Stimulated activated CD4-positive, alpha-beta T cell treated with anti-CD3 and anti-CD28 coated beads, Interleukin-1b, Interleukin-23, amount 100 ng/mL, for 48 hours (primary cell): ENCODE data around the gene D2HGDH.

Experiments used
- DNase-seq: peaks from one replicate; pipeline ENCODE4 v3.0.0-alpha.2; 2020

D2HGDH gene

GRCh38 chr2:241734467-241735208, at the start of gene D2HGDH:
Gene D2HGDH, plus strand, starts transcription at chr2:241734630. Its CDS starts 595 bp downstream, at chr2:241735225.
- DNase-seq, result peak; percentile 92

DNA sequence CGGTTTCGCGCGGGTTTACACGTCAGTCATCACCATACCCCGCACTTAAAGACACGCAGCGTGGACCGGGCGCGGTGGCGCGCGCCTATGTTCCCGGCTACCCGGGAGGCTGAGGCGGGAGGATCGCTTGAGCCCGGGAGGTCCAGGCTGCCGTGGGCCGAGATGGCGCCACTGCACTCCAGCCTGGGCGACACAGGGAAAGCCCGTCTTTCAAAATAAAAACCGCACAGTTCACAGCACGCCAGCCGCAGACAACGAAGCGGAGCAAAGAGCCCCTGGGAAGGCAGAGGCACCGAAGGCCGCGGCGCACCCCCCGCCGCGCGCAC, 48.1 kb upstream of the D2HGDH start:
- no peak for DNase-seq

DNA sequence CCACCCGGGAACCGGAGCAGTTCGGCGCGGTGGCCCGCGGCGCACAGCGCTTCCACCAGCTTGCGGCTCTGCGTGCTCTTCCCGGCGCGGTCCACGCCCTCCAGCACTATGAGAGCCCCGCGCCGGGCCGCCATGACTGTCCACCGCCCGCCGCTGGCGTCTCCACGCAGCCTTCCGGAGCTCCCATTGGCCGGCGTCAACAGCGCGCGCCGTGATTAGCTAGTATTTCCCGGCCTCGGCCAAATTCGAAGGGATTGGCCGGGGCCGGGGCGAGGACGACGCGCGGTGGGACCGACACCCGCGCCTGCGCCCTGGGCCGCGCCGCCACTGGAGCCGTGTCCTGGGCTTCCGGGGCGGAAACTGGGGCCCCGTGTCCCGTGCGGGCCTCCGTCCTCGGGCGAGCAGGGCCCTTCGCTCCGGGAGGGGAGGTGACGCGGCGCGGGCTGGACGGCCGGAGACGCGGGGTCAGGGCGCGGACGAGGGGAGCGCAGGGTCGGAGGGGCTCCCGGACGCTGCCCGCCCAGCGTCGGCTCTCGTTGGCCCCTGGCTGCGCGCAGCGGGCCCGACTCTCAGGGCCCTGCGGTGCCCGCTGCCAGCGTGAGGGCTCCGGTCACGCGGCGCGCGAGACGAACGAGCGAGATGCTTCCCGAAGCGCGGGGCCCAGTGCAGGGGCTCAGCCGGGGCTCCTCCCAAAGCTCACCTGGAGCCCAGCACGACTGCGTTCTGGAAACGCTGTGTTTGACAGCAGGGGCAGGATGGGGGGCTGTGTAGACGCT, 47.6 kb upstream of the D2HGDH start, which contains the start of gene DTYMK:
Gene DTYMK, minus strand, starts transcription at position 166 of the 776 bp plus-strand sequence. Its CDS starts 32 bp downstream, at position 134.
- peak; percentile 95 for DNase-seq

DNA sequence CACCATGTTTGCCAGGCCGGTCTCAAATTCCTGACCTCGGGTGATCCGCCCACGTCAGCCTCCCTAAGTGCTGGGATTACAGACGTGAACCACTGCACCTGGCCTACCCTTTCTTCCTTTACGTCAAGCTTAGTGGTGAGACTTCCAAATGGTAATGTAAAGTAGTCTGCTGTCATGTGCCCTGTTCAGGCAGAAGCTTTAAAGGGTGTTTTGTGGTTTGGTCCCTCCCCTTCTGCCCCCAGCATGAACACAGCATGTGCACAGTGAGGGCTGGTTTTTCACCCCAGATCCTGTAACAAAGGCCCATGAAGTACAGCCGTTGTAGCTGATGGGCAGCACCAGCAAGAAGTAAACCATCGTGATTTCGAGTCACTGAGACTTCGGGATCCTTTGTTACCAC, 45.1 kb upstream of the D2HGDH start:
- no peak for DNase-seq

- no peak for DNase-seq
These were observed 44.2 kb upstream of the D2HGDH start for GRCh38 chr2:241690202-241690717.

GRCh38 chr2:241692448-241692847, 42.0 kb upstream of the D2HGDH start:
- no peak for DNase-seq

GRCh38 chr2:241695651-241696050, 38.8 kb upstream of the D2HGDH start:
- DNase-seq, result no peak

DNA sequence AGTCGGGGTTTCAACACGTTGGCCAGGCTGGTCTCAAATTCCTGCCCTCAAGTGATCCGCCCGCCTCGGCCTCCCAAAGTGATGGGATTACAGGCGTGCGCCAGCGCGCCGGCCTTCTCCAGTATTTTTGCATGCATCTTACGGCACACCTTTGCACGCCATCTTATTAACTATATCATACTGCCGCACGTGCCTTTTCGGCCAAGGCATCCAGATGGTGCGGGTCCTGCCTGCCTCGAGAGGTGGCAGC, 33.4 kb upstream of the D2HGDH start:
- no peak for DNase-seq

GRCh38 chr2:241701399-241702154, 32.9 kb upstream of the D2HGDH start, which contains the start of gene ING5:
Gene ING5, plus strand, starts transcription at chr2:241702039. Its CDS starts 27 bp downstream, at chr2:241702066.
- peak; percentile 96 for DNase-seq

DNA sequence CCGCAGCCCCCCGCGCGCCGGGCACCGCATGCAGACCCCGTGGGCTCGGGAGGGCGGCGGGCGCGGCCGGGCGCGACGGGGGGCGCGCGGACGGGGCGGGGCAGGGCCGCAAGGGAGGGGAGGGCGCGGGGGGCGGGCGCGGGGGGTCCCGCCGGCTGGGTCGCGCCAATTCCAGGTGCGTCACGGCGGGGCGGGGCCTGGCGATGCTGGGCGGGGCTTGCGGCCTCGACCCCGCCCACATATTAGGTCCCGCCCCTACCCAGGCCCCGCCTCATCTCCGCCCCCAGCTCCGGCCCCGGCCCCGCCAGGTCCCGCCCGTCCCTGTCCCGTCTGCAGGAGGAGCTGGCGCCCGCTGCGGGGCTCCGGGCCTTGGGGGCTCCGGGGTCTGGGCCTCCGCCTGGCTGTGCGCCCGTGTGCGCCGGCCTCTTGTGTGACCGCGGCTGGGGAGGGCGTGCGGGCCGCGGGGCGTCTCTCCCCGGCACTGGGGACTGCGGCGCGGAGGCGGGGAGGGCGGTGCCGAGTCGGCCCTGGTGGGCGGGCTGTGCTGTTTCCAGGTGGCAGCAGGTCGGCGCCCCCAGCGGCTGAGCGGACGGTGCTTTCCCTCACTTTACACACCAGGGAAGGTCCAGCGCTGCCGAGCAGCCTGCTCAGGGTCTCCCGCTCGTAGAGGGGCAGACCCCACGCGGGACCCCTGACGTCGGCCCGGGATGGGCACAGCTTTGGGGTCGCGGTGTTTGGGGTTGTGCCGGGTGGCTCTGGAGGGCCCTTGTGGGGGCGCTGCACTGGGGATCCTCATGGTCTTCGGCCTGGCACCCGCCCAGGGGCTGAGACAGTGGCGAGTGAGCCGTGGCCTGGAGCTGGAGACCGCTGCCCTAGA, 32.0 kb upstream of the D2HGDH start:
- peak; percentile 88 for DNase-seq

DNA sequence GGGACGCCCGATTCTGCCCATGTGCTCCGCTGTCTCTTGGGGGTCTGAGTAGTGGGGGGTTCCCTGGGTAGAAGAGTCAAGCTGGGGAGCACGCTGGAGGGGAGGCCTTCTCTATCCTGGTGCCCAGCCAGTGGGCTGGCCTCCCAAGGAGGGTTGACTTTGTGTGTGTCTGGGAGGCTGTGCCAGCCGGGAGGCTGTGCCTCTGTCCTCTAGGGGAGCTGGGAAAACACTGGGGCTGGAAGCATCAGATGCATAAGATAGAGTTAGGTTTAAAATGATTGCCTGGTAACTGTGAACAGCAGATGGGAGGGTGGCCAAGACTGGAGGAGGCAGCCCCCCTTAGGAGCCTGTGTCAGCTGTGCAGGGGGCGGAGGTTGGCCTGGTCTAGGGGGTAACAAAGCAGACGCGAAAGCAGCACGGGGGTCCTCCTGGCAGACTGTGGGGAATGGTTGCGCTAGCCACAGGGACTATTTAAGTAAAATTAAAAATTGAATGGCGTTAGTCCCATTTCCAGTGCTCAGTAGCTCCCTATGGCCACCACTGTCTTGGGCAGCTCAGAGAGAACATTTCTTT, 31.3 kb upstream of the D2HGDH start:
- DNase-seq, result no peak

DNA sequence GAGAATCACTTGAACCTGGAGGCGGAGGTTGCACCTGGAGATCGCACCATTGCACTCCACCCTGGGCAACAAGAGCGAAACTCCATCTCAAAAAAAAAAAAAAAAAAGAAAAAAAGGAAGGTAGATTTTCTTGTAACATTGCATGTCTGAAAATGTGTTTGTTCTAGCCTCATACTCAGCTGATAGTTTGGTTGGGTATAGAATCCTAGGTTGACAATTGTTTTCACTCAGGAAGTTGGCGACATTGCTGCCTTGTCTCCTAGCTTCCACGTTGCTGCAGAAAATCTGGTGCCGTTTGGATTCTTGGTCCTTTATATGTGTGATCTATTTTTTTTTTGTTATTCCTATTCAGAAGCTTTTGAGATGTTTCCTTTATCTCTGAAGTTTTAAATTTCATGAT, 27.9 kb upstream of the D2HGDH start:
- no peak for DNase-seq

DNA sequence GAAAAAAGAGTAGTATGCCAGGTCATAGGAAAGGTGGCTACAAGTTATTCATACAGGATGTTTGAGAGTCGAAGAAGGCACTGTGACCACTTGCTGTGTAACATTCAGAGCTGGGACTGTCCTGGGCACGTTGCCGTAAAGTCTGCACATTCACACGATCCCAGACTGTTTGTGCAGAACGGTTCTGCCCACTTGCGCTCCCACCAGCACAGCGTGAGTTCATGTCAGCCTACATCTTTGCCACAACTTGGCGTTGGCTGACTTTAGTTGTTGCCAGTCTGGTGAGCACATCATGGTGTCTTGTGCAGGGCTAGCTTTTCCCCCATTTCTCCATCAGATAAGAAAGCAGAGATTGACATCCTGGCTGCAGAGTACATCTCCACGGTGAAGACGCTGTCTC, 25.6 kb upstream of the D2HGDH start:
- no peak for DNase-seq

DNA sequence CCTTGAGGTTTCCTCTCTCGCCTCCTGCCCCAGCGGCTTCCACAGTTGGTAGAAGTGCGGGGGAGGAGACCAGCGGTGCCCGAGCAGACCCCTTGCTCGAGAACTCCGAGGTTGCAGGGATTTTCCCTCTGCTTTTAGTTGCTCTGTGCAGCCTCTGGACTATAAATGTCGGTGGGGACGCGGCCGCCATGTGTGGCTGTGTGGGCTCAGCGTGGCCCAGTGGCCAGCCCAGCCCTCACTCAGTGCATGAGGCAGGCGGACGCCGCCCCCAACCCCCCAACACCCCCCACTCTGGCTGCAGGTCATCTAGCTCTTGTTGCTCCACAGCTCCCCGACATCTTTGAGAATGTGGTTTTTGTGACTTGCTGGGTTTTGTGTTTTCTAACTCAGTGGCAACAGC, 15.3 kb upstream of the D2HGDH start:
- DNase-seq, result no peak

DNA sequence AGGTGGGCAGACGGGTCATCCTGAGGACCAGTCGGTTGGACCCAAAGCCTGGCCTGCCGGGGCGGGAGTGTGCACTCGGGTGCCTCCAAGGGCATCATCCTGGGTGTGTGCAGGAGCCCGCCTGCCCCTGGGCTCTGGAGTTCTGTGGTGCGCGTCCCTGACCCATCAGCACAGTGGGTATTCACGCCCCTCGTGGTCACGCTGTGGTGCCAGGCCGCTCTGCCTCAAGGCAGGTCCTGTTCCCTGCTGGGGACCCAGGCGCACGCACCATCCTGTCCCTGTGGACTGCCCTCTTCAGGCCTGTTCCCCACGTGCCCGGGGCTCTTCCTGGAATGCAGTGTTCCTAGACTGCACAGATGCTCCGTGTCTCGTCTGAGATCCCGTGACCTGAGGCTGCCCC, 14.3 kb upstream of the D2HGDH start:
- DNase-seq, result no peak

GRCh38 chr2:241720560-241720959, 13.9 kb upstream of the D2HGDH start:
- DNase-seq, result no peak

GRCh38 chr2:241721852-241722251, 12.6 kb upstream of the D2HGDH start:
- no peak for DNase-seq

DNA sequence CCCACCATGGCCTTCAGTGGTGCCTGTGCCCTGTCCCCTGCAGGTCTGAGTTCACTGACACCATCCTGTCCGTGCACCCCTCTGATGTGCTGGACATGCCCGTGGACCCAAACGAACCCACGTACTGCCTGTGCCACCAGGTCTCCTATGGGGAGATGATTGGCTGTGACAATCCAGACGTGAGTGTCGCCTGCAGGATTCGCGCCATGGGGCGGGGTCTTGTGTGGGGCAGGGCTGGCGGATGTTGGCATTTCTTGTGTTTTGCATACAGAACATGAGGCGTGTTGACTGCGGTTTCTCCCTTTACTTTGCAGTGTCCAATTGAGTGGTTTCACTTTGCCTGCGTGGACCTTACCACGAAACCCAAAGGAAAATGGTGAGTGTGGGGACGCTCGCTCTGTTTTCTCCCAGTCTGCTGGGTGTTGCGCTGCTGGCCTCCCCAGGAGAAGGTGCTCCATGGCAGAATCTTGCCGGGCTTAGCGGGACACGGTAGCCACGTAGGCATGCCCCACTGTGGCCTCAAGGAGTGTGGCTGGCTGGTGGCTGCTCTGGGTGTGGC, 11.5 kb upstream of the D2HGDH start:
- no peak for DNase-seq

DNA sequence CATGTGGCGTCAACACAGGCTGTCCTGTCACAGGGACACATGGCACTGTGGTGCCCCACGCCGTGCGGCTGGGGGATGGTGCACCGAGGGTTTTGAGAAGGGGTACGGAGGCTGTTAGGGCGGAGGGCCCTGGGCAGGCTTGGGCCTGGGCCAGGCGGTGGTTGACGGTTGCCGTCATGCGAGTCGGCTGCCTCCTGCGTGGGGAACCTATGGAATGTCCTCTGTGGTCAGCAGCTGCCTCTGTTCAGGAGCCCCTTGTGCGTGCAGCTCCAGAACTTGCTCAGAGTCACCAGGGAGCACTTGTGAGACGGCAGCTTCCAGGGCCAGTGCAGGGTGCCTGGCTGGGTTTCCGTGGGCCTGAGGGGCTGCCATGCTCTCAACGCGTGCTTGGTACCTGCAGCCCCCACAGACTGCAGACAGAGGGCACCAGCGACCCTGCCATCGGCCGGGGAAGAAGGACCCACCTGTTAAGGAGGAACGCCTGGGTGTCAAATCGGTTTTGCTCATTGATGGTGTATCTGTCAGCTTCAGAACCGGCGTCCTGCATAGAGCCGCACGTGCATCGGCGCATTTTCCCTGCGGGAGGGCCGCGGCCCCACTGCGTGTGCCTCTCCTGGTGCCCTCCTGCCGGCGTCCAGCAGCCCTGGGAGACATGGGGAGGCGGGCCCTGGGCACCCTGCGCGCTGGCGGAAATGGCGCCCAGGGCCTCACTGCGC, 10.0 kb upstream of the D2HGDH start:
- no peak for DNase-seq

DNA sequence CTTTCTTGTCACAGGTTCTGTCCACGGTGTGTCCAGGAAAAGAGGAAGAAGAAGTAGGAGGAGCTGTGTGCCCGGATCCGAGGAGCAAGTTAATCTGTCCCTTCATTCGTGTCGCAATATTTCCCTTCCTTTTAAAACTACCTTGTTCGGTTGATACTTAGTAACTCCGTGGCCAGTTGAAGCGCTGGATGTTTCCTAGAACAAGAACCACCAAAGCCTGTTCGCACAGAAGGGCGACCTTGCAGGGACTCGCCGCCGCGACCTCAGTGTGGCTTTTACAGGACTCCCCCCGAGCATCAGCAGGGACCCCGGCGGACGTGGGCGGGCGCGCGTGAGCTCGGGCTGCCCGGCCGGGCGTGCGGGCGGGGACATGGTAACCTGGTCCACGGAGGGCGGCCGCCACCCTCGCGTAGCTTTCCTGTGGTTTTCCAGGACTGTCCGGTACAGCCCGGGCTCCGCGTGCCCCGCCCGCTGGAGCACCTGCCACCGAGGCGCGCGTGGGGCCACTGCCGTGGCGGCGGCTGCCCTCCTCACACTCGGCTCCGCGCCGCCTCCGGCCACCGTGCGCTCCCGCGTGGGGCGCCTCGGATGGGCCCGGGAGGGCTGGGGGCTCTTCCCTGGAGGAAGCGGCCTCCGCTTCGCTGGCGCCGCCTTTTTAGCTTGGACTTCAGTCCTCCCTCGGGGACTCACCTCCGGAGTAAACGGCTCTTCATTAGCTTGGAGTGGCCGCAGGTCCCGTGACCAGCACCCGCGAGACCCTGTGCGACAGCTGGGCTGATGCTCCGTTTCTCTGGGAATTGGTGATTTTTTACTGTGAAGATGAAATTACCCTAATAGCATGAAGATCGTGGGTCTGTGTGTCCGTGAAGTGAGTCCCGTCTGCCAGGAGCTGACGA, 9.2 kb upstream of the D2HGDH start:
- no peak for DNase-seq
